GM21619 (cell line): ENCODE data around the gene LAMP1.
"Not testable (repeated sequence)": the region's sequence is repeated elsewhere in the genome, so short reads cannot be mapped to it uniquely, and the experiment has no call there.

Experiments
- ATAC-seq: cut with Tn5 transposase; IDR thresholded peaks from one replicate; pipeline ENCODE4 v1.9.1; 2021; ENCODE audit not compliant: unreplicated experiment

Gene LAMP1

GRCh38 chr13:113325779-113326178 is 28.7 kb downstream of the LAMP1 start:
- ATAC-seq, result no peak

GRCh38 chr13:113327391-113327765 is 30.3 kb downstream of the LAMP1 start:
- no peak for ATAC-seq

- ATAC-seq, result no peak
Measured at GRCh38 chr13:113327766-113328471, 30.9 kb downstream of the LAMP1 start.

- no peak for ATAC-seq
Measured at GRCh38 chr13:113328851-113329250, 31.8 kb downstream of the LAMP1 start.

GRCh38 chr13:113329656-113330312 is 32.7 kb downstream of the LAMP1 start:
- ATAC-seq, result no peak

- ATAC-seq, result no peak
Measured at GRCh38 chr13:113332615-113333014, 35.6 kb downstream of the LAMP1 start.

- no peak for ATAC-seq
Measured at GRCh38 chr13:113333076-113333475, 36.0 kb downstream of the LAMP1 start.

- no peak for ATAC-seq
Measured at GRCh38 chr13:113337556-113337955, 40.5 kb downstream of the LAMP1 start.

- no peak for ATAC-seq
Measured at GRCh38 chr13:113337976-113338375, 40.9 kb downstream of the LAMP1 start.

GRCh38 chr13:113338451-113338850 is 41.4 kb downstream of the LAMP1 start:
- ATAC-seq, result no peak

- ATAC-seq, result no peak
Measured at GRCh38 chr13:113342820-113343691, 46.0 kb downstream of the LAMP1 start.

- no peak for ATAC-seq
Measured at GRCh38 chr13:113343692-113343968, 46.6 kb downstream of the LAMP1 start.

GRCh38 chr13:113345486-113345885 is 48.4 kb downstream of the LAMP1 start:
- no peak for ATAC-seq

- not testable (repeated sequence) for ATAC-seq
Measured at GRCh38 chr13:113347736-113348225, 50.7 kb downstream of the LAMP1 start.

- ATAC-seq, result no peak
Measured at GRCh38 chr13:113348591-113348990, 51.6 kb downstream of the LAMP1 start.

- ATAC-seq, result no peak
Measured at GRCh38 chr13:113349050-113349449, 52.0 kb downstream of the LAMP1 start.

GRCh38 chr13:113349491-113349890 is 52.5 kb downstream of the LAMP1 start:
- ATAC-seq, result no peak

GRCh38 chr13:113350065-113350937 is 53.3 kb downstream of the LAMP1 start:
- no peak for ATAC-seq

- ATAC-seq, result no peak
Measured at GRCh38 chr13:113350938-113351335, 53.9 kb downstream of the LAMP1 start.

GRCh38 chr13:113351514-113352026 is 54.5 kb downstream of the LAMP1 start:
- ATAC-seq, result no peak

- ATAC-seq, result no peak
Measured at GRCh38 chr13:113353254-113353653, 56.2 kb downstream of the LAMP1 start.
